Stimulated activated memory B cell treated with anti-CD40 and anti-IgM and Interleukin-4, amounts not matched to agents 10 μg/mL and 1 μg/mL and 100 μg/mL, for 72 hours (primary cell): ENCODE results near the gene DSG1.
"Not testable (repeated sequence)": the region's sequence is repeated elsewhere in the genome, so short reads cannot be mapped to it uniquely, and the experiment has no call there.

Source experiments
- ATAC-seq: fragments of 150-1000 bp; cut with Tn5 transposase; 2 replicates; pipeline ENCODE4 v1.10.0; 2021
- H3K27ac Mint-ChIP-seq: one replicate; pipeline ENCODE4 v1.8.0; 2022; ENCODE audit warnings: mild to moderate bottlenecking, mixed read lengths
- H3K27me3 Mint-ChIP-seq: one replicate; pipeline ENCODE4 v1.8.0; 2022; ENCODE audit warnings: mixed read lengths
- H3K36me3 Mint-ChIP-seq: one replicate; pipeline ENCODE4 v1.8.0; 2022; ENCODE audit warnings: mixed read lengths
- H3K4me1 Mint-ChIP-seq: one replicate; pipeline ENCODE4 v1.8.0; 2022; ENCODE audit warnings: mixed read lengths
- H3K4me3 Mint-ChIP-seq: one replicate; pipeline ENCODE4 v1.8.0; 2022; ENCODE audit warnings: mild to moderate bottlenecking, moderate library complexity, mixed read lengths
- H3K9me3 Mint-ChIP-seq: one replicate; pipeline ENCODE4 v1.8.0; 2022; ENCODE audit warnings: mixed read lengths

The DSG1 gene

GRCh38 chr18:31317860-31318259 is at the start of gene DSG1:
Gene DSG1, plus strand, starts transcription at chr18:31318160. Its CDS starts 141 bp downstream, at chr18:31318301.
- no peaks in the 10 kb centered on the region for H3K27me3 Mint-ChIP-seq
- H3K27ac Mint-ChIP-seq: no peak within 1 kb of the TSS
- H3K4me3 Mint-ChIP-seq: no peak within 1 kb of the TSS
- peaks cover 4% of the 10 kb centered on the region for H3K9me3 Mint-ChIP-seq
- no peaks in the 10 kb centered on the region for H3K4me1 Mint-ChIP-seq
- H3K36me3 Mint-ChIP-seq: no peaks in the 10 kb centered on the region
- no peak for ATAC-seq

- no peak for ATAC-seq
- Mint-ChIP-seq H3K4me3 (no peak overlapping the region), H3K36me3 (no peaks in the 10 kb centered on the region), H3K27me3 (no peaks in the 10 kb centered on the region), H3K9me3 (peaks cover 5% of the 10 kb centered on the region), H3K4me1 (no peaks in the 10 kb centered on the region), H3K27ac (no peak overlapping the region)
These were observed 49.0 kb upstream of the DSG1 start for GRCh38 chr18:31268985-31269406.

- ATAC-seq: no peak
- H3K4me1 Mint-ChIP-seq: no peaks in the 10 kb centered on the region
- H3K36me3 Mint-ChIP-seq: no peaks in the 10 kb centered on the region
- no peaks in the 10 kb centered on the region for H3K27me3 Mint-ChIP-seq
- H3K27ac Mint-ChIP-seq: no peak overlapping the region
- H3K9me3 Mint-ChIP-seq: peaks cover 5% of the 10 kb centered on the region
- H3K4me3 Mint-ChIP-seq: no peak overlapping the region
These were observed 48.4 kb upstream of the DSG1 start for GRCh38 chr18:31269566-31269965.

- no peak overlapping the region for H3K27ac Mint-ChIP-seq
- no peak for ATAC-seq
- no peaks in the 10 kb centered on the region for H3K27me3 Mint-ChIP-seq
- H3K4me1 Mint-ChIP-seq: no peaks in the 10 kb centered on the region
- H3K9me3 Mint-ChIP-seq: peaks cover 5% of the 10 kb centered on the region
- no peak overlapping the region for H3K4me3 Mint-ChIP-seq
- no peaks in the 10 kb centered on the region for H3K36me3 Mint-ChIP-seq
These were observed 47.4 kb upstream of the DSG1 start for GRCh38 chr18:31270578-31270977.

- Mint-ChIP-seq H3K9me3 (peaks cover under 1% of the 10 kb centered on the region), H3K4me1 (no peaks in the 10 kb centered on the region), H3K27me3 (no peaks in the 10 kb centered on the region), H3K27ac (no peak overlapping the region), H3K4me3 (no peak overlapping the region), H3K36me3 (no peaks in the 10 kb centered on the region)
- ATAC-seq: no peak
These were observed 44.0 kb upstream of the DSG1 start for GRCh38 chr18:31273812-31274527.

- Mint-ChIP-seq H3K27me3 (no peaks in the 10 kb centered on the region), H3K4me3 (no peak overlapping the region), H3K9me3 (no peaks in the 10 kb centered on the region), H3K4me1 (no peaks in the 10 kb centered on the region), H3K27ac (no peak overlapping the region), H3K36me3 (no peaks in the 10 kb centered on the region)
- no peak for ATAC-seq
These were observed 43.0 kb upstream of the DSG1 start for GRCh38 chr18:31274931-31275330.

GRCh38 chr18:31275722-31276463 is 42.1 kb upstream of the DSG1 start:
- no peak for ATAC-seq
- Mint-ChIP-seq H3K27me3 (no peaks in the 10 kb centered on the region), H3K4me1 (no peaks in the 10 kb centered on the region), H3K9me3 (no peaks in the 10 kb centered on the region), H3K27ac (no peak overlapping the region), H3K4me3 (no peak overlapping the region), H3K36me3 (no peaks in the 10 kb centered on the region)

GRCh38 chr18:31278609-31279071 is 39.3 kb upstream of the DSG1 start:
- Mint-ChIP-seq H3K9me3 (no peaks in the 10 kb centered on the region), H3K27me3 (no peaks in the 10 kb centered on the region)

GRCh38 chr18:31280502-31280901 is 37.5 kb upstream of the DSG1 start:
- Mint-ChIP-seq H3K4me1 (no peaks in the 10 kb centered on the region), H3K4me3 (no peak overlapping the region), H3K27me3 (no peaks in the 10 kb centered on the region), H3K9me3 (no peaks in the 10 kb centered on the region), H3K27ac (no peak overlapping the region), H3K36me3 (no peaks in the 10 kb centered on the region)
- no peak for ATAC-seq

More at GRCh38 chr18:31278609-31279071, 39.3 kb upstream of the DSG1 start:
- no peaks in the 10 kb centered on the region for H3K4me1 Mint-ChIP-seq
- H3K27ac Mint-ChIP-seq: no peak overlapping the region
- no peaks in the 10 kb centered on the region for H3K36me3 Mint-ChIP-seq
- H3K4me3 Mint-ChIP-seq: no peak overlapping the region
- peak; percentile 27 for ATAC-seq

GRCh38 chr18:31281437-31281836 is 36.5 kb upstream of the DSG1 start:
- no peak overlapping the region for H3K4me3 Mint-ChIP-seq
- ATAC-seq: no peak
- H3K9me3 Mint-ChIP-seq: peaks cover 6% of the 10 kb centered on the region
- H3K27me3 Mint-ChIP-seq: no peaks in the 10 kb centered on the region
- no peak overlapping the region for H3K27ac Mint-ChIP-seq
- H3K4me1 Mint-ChIP-seq: no peaks in the 10 kb centered on the region
- H3K36me3 Mint-ChIP-seq: no peaks in the 10 kb centered on the region

- not testable (repeated sequence) for H3K4me3 Mint-ChIP-seq, H3K27ac Mint-ChIP-seq, ATAC-seq, H3K27me3 Mint-ChIP-seq, H3K36me3 Mint-ChIP-seq, H3K4me1 Mint-ChIP-seq
- H3K9me3 Mint-ChIP-seq: peaks cover 30% of the 10 kb centered on the region
These were observed 28.5 kb upstream of the DSG1 start for GRCh38 chr18:31289446-31289845.

GRCh38 chr18:31291688-31292087 is 26.3 kb upstream of the DSG1 start:
- no peak for ATAC-seq
- Mint-ChIP-seq H3K36me3 (no peaks in the 10 kb centered on the region), H3K4me1 (no peaks in the 10 kb centered on the region), H3K9me3 (peaks cover 23% of the 10 kb centered on the region), H3K27ac (no peak overlapping the region), H3K27me3 (no peaks in the 10 kb centered on the region), H3K4me3 (no peak overlapping the region)

GRCh38 chr18:31294199-31294747 is 23.7 kb upstream of the DSG1 start:
- H3K27ac Mint-ChIP-seq: no peak overlapping the region
- no peak for ATAC-seq
- H3K36me3 Mint-ChIP-seq: no peaks in the 10 kb centered on the region
- no peak overlapping the region for H3K4me3 Mint-ChIP-seq
- H3K9me3 Mint-ChIP-seq: peaks cover 10% of the 10 kb centered on the region
- H3K27me3 Mint-ChIP-seq: no peaks in the 10 kb centered on the region
- no peaks in the 10 kb centered on the region for H3K4me1 Mint-ChIP-seq

- H3K4me1 Mint-ChIP-seq: no peaks in the 10 kb centered on the region
- H3K36me3 Mint-ChIP-seq: no peaks in the 10 kb centered on the region
- no peak for ATAC-seq
- H3K4me3 Mint-ChIP-seq: no peak overlapping the region
- H3K27me3 Mint-ChIP-seq: no peaks in the 10 kb centered on the region
- peaks cover 5% of the 10 kb centered on the region for H3K9me3 Mint-ChIP-seq
- H3K27ac Mint-ChIP-seq: no peak overlapping the region
These were observed 20.7 kb upstream of the DSG1 start for GRCh38 chr18:31297248-31297647.

GRCh38 chr18:31301201-31301655 is 16.7 kb upstream of the DSG1 start:
- H3K27ac Mint-ChIP-seq: no peak overlapping the region
- H3K4me3 Mint-ChIP-seq: no peak overlapping the region
- H3K9me3 Mint-ChIP-seq: no peaks in the 10 kb centered on the region
- no peaks in the 10 kb centered on the region for H3K36me3 Mint-ChIP-seq
- ATAC-seq: no peak
- H3K4me1 Mint-ChIP-seq: no peaks in the 10 kb centered on the region
- no peaks in the 10 kb centered on the region for H3K27me3 Mint-ChIP-seq
